ENCODE measurements around the gene SLC26A11.

DNA sequence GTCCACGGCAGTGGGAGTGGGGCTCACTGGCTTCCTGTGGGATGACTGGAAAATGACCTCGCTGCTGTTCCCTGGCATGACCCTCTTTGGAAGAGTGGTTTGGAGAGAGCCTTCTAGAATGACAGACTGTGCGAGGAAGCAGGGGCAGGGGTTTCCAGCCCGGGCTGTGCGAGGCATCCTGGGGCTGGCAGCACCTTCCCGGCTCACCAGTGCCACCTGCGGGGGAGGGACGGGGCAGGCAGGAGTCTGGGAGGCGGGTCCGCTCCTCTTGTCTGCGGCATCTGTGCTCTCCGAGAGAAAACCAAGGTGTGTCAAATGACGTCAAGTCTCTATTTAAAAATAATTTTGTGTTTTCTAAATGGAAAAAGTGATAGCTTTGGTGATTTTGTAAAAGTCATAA is 32.6 kb downstream of the SLC26A11 start:
- no peak for TF ChIP-seq EZH2 (IDR thresholded peaks at IDR 0.05; ENCODE audit: insufficient read depth, poor library complexity, severe bottlenecking)
- TF ChIP-seq EZH2phosphoT487 (IDR thresholded peaks at IDR 0.05; ENCODE audit: insufficient read depth, low read depth) = no peak
